ENCODE results near the gene PGAM1.
"Not testable (repeated sequence)": the region's sequence is repeated elsewhere in the genome, so short reads cannot be mapped to it uniquely, and the experiment has no call there.

The PGAM1 gene

DNA sequence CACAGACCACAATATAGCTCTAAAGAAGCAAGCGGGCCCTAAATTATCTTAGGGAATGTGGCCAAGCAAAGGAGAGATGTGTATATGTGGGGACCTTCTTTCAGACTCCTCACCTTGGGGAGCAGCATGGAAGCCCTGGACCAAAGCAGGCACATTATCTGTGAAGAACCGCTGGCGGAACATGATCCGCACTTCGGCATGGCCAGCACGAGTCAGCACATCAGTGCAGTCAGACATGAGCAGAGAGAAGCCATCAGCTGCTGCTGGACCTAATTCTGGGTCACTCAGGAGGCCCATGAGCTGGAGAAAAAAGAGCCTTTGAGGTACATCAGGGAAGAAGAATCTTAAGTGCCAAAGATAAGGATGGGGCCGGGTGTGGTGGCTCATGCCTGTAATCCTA lies 33.9 kb downstream of the PGAM1 start:
- no peak for DNase-seq

DNA sequence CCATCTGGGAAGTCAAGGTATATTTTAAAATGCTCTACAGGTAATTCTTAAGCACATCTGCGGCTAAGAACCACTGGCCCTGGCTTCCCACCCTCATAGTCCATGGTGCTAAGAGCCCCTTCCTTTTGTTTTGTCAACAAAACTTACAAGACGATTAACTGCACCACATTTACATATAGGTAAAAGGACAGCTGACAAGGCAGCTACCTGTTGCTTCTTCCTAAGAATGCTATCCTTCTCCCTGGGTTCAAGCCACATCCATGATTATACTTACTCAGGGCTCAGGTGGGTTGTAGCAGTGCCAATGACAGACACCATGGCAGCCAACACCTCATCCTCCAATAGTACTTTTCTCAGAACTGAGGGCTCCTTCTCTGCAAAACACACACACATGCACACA lies 36.3 kb downstream of the PGAM1 start:
- no peak for DNase-seq

DNA sequence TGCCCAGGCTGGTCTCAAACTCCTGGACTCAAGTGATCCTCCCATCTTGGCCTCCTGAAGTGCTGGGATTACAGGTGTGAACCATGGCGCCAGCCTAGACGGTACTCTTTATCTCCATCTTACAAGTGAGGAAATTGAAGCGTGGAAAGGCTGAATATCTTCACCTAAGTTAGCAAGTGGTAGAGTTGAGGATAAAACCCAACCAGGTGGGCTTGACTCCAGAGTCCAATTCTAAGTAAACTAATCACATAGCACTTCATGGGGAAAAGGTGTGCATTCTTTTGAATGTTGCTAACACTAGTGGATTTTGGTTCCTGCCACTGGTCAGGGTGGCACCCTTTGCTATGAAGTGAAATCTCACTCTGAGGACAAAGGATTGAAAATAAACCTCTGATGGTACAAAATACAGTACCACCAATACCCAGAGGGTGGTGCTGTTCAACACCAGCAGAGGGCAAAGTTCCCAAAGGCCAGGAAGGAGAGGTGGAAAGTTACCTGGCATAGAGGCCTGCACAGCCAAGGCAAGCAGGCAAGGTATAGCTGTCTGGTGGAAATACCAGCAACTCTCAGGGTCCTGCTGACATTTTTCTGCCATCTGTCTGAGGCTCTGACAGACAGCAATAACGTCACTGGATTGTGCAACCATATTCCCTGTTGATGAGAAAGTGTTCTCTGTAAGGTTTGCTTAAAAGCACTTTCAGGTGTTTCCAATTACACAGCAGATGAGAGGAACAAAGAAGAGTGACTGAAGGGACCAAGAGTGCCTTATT lies 37.6 kb downstream of the PGAM1 start:
- peak; percentile 45 for DNase-seq

GRCh38 chr10:97464226-97464625 lies 38.2 kb downstream of the PGAM1 start:
- no peak for DNase-seq

GRCh38 chr10:97465982-97466381 lies 40.0 kb downstream of the PGAM1 start:
- no peak for DNase-seq

DNA sequence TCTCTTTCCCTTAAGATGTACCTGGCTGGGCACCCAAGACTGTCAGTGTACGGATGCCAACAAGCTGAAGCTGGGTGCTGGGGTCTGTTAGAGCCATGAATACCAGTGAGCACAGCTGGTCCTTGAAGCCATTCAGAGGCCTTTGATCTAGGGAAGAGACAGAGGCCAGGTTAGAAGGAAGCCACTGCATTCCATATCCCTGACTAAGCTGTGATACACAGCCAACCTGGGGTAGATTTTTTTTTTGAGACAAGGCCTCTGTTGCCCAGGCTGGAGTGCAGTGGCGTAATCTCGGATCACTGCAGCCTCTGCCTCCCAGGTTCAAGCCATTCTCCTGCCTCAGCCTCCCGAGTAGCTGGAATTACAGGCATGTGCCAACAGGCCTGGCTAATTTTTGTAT lies 40.8 kb downstream of the PGAM1 start:
- DNase-seq = no peak

DNA sequence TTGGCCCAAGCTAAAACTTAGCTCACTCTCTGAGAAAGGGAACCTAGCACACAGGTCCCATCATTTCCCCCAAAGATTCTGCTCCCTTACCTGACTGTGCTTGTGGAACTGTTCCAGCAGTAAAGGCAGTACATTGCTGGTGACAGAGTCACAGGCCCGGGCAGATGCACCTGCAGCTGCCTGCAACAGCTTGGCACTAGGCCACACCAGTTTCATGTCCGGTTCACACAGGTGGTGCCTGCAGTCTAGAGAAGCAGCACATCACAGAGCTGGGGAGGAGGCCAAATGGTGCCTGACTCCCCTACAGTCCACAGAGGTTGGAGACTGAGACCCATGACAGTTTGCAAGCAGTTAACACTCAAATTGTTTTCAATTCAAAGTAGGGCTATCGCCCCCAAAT lies 42.2 kb downstream of the PGAM1 start:
- no peak for DNase-seq

DNA sequence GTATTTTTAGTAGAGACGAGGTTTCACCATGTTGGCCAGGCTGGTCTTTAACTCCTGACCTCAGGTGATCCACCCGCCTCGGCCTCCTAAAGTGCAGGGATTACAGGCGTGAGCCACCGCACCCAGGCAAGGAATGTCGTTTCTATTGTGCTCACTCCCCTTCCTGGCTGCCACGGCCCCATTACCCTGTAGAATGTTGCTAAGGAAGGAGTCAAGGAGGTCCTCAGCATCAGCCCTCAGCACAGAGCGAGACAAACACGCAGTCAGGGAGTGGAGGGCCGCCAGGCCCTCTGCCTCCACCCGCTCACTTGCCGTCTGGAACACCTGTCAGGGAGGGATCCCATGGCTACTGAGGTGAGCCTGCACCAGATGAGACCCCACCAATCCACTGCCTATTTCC lies 42.8 kb downstream of the PGAM1 start:
- not testable (repeated sequence) for DNase-seq

GRCh38 chr10:97474918-97475317 lies 48.9 kb downstream of the PGAM1 start:
- no peak for DNase-seq

- no peak for DNase-seq
Observed at GRCh38 chr10:97475936-97476594, 50.1 kb downstream of the PGAM1 start.

GRCh38 chr10:97479410-97479809 lies 53.4 kb downstream of the PGAM1 start:
- DNase-seq = not testable (repeated sequence)

GRCh38 chr10:97479939-97480338 lies 53.9 kb downstream of the PGAM1 start:
- DNase-seq = no peak

- DNase-seq = no peak
Observed at GRCh38 chr10:97481071-97481470, 55.1 kb downstream of the PGAM1 start.

- DNase-seq = no peak
Observed at GRCh38 chr10:97482381-97482780, 56.4 kb downstream of the PGAM1 start.
